ENCODE data around the gene LILRA2.
"Not testable (repeated sequence)": the region's sequence is repeated elsewhere in the genome, so short reads cannot be mapped to it uniquely, and the experiment has no call there.

LILRA2 gene

DNA sequence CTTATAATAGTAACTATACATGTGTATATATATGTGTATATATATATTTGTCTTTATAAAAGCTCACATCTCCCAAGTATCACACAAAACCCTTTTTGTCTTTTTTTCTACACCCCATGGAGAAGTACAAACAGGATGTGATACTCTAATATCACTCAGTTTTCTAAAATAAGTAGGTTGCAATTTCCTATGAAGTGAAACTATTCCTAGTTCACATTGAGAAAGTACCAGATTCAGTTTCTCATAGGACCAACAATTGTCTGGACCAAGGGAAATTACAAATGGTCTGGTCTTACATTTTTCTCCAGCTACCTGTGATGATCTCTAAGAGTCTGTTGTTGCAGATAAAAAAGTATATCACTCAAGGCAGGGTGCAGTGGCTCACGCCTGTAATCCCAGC, 38.8 kb downstream of the LILRA2 start:
- no peak for DNase-seq

DNA sequence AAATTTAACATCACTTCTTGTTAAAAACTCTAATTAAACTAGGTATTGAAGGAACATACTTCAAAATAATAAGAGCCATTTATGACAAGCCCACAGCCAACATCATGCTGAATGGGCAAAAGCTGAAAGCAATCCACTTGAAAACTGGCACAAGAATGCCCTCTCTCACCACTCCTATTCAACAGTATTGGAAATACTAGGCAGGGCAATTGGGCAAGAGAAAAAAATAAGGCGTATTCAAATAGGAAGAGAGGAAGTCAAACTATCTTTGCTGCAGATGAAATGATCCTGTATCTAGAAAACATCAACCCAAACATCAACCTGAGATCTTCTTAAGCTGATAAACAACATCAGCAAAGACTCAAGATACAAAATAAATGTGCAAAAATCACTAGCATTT, 41.1 kb downstream of the LILRA2 start:
- no peak for DNase-seq

DNA sequence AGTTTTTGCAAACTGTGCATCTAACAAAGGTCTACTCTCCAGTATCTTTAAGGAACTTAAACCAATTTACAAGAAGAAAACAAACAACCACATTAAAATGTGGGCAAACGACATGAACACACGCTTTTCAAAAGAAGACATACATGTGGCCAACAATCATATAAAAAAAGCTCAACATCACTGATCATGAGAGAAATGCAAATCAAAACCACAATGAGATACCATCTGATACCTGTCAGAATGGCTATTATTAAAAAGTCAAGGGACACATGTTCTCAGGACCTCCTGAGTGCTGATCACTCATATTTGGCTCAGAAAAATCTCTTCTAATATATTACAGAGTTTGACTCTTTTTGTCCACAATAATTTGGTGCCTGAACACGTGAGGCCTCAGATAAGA, 42.5 kb downstream of the LILRA2 start:
- no peak for DNase-seq

DNA sequence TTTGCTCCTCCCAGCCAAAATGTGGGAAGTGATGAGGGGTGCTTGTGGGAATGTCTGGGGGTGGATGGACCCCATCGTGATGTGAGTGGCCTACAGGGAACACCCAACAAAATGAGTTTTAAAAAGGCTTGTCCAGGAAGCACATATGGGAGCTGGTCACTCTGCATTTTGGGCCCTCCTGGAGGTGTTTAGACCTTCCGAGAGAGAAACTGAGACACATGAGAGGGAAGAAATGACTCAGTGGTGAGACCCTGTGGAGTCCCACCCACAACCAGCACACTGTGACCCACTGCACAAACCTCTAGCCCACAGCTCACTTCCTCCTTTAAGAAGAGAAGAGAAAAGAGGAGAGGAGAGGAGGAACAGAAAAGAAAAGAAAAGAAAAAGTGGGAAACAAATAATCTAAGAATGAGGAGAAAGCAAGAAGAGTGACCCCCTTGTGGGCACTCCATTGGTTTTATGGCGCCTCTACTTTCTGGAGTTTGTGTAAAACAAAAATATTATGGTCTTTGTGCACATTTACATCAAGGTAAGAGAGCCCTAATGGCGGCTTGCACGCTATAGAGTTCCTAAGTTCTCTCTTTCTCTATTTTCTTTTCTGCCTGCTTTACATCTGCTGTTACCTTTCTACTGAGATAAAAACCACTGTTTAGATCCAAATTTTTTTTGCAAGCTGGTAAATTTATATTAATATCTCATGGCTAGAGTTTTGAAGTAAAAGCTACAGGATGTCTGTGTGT, 43.4 kb downstream of the LILRA2 start:
- DNase-seq: no peak

DNA sequence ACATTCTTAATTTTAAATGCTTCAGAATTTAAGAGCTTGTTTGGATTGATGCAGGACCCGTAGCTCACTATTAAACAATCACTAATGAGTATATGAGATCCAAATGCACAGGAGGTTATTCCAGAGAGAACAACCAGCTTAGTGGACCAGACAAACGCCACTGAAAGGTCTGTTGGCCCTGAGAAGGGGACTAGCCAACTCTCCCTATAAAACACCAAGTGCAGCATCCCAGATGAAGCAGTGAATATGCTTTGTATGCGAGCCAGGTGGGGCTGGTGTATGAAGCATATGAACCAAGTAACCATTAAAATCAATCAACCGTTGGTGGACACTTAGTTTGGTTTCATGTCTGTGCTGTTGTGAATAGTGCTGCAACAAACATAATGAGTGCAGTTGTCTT, 46.9 kb downstream of the LILRA2 start:
- no peak for DNase-seq

DNA sequence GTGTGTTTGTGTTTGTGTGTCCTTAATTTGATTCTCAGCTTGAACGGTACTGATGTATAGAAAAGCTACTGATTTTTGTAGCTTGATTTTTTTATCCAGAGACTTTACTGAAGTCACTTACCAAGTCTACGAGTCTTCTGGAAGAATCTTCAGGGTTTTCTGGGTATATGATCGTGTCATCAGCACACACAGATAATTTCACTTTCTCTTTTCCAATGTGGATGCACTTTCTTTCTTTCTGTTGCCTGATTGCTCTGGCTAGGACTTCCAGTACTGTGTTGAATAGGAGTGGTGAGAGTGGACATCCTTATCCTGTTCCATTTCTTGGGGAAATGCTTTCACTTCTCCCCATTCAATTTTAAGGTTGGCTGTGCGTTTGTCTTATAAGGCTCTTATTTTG, 48.8 kb downstream of the LILRA2 start:
- DNase-seq: no peak

DNA sequence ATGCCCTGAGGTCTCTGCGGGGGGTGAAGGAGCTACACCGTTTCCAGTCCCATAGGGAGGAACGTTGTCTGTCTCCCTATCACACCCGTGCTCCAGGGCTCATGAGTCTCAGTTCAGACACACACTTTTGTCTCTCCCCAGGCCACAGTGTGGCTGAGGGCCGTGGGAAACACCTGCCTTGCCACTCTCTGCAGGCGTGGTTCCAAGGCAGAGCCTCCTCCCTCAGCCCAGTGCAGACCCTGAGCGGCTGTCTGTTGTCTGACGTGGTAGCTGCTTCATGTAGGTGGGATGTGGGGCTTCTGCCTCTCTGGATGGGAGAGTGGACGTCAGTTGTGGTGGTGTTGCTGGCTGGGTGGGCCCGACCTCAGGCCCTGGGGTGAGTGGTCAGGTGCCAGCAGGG, 50.6 kb downstream of the LILRA2 start:
- not testable (repeated sequence) for DNase-seq

DNA sequence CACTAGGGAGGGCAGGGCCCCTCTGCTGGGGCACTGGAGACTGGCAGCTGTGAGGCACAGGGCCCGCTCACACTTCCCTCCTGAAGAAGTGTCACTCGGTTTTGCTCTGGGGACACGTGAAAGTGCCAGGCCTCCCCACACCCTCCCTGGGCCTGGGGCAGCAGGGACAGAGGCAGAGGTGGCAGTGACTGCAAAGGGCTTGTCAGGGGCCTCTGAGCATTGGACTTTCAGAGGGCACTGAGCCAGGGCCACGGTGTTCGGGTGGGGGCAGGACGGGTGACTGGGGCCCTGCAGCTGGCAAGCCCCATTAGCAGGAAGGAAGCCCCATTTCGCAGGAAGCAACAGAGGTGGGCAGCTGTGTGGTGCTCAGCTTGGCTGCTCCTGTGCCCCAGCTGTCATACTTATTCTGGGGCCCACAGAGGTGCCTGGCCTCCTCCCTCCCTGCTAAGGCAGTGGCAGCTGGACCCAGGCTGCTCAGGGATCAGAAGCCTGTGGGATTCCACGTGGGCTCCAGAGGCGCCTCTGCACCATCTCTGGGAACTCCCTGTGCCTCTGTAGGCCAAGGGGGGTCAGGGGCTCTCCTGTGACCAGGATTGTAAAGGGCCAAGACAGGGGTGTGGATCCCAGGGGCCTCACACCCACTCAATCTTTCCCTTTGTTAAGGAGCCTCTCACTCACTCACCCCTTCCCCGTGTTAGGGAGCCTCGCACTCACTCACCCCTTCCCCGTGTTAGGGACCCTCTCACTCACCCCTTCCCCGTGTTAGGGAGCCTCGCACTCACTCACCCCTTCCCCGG, 51.5 kb downstream of the LILRA2 start:
- not testable (repeated sequence) for DNase-seq

DNA sequence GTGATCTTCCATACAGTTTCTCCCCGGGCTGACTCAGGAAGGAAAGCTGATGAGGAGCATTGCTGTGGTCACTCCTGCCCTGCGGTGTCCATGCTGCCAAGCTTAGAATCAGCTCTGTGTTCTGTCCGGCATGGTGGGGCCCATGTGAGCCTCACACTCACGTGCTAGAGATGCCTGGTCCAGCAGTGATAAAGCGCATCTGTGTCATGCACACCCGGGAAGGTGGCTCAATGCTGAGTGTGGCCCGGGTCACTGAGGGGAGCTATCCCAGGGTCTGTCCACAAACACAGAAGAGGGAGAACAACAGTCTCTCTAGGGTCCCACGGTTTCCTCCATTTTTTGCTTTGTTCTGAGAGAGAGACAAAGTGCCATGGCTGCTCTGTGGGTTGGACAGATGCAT, 53.2 kb downstream of the LILRA2 start:
- DNase-seq: no peak

DNA sequence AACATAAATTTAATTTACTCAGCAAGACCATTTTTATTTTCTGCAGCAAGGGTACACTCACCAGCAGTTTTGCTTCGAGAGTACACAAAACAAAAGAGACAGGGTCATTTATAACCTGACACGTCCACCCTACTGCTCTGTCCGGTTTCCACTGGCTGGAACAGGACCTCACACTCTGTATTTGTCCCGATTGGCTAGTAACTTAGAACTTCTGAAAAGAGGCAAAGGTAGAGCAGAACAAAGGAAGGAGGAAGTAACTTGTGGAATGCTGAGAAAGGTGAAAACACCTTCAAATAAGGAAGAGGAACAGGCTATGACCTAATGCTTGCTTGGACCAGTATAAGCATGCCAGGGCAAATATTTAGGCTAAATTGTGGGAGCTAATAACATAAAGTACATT, 54.3 kb downstream of the LILRA2 start:
- not testable (repeated sequence) for DNase-seq

DNA sequence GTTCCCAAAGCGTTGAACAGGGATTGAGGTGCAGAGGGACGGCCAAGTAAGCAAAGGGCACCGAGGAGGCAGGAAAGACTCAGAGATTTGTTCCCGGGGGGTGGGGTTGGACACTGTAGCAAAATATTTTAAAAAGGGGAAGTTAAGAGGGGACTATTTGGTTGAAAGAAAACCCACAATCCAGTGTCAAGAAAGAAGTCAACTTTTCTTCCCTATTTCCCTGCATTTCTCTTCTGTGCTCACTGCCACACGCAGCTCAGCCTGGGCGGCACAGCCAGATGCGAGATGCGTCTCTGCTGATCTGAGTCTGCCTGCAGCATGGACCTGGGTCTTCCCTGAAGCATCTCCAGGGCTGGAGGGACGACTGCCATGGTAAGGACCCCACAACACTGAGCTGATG, 56.7 kb downstream of the LILRA2 start, which contains the start of gene LILRB1:
TSS of gene LILRB1 (plus strand) at position 223 of the 400 bp plus-strand sequence. CDS start 590 bp downstream, outside the sequence.
- DNase-seq: not testable (repeated sequence)

DNA sequence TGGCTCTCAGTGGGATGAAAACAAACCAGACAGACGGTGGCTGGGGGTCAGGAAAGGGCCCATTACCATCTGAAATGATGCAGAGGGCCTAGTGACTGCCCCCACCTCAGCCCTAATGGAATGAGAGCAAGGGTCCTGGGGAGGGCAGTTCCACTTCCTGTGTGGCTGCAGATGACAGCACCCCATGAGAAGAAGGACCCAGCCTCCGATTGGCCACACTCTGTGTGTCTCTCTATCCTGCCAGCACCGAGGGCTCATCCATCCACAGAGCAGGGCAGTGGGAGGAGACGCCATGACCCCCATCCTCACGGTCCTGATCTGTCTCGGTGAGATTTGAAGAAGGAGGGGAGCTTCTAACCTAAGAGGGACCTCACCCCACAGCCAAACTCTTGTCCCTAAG, 57.2 kb downstream of the LILRA2 start:
- no peak for DNase-seq

DNA sequence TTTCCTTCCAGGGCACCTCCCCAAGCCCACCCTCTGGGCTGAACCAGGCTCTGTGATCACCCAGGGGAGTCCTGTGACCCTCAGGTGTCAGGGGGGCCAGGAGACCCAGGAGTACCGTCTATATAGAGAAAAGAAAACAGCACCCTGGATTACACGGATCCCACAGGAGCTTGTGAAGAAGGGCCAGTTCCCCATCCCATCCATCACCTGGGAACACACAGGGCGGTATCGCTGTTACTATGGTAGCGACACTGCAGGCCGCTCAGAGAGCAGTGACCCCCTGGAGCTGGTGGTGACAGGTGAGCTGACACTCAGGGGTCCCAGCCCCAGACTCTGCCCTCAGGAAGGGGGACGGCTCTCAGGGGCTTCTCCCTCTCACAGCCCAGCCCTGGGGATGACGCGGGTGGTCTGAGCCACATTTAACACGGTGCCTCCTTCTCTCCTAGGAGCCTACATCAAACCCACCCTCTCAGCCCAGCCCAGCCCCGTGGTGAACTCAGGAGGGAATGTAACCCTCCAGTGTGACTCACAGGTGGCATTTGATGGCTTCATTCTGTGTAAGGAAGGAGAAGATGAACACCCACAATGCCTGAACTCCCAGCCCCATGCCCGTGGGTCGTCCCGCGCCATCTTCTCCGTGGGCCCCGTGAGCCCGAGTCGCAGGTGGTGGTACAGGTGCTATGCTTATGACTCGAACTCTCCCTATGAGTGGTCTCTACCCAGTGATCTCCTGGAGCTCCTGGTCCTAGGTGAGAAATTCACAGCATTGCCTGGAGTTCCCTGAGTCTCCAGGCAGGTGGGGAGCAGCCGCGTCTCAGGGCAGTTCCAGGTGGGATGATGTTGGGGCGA, 58.1 kb downstream of the LILRA2 start:
- not testable (repeated sequence) for DNase-seq

DNA sequence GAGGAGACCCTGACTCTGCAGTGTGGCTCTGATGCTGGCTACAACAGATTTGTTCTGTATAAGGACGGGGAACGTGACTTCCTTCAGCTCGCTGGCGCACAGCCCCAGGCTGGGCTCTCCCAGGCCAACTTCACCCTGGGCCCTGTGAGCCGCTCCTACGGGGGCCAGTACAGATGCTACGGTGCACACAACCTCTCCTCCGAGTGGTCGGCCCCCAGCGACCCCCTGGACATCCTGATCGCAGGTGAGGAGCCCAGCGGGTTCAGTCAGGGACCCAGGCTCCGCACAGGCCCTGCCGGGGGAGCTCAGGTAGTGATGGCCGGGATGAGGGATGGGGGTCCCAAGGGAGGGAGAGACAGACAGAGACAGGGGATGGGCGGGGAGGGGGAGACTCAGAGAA, 58.9 kb downstream of the LILRA2 start:
- not testable (repeated sequence) for DNase-seq

DNA sequence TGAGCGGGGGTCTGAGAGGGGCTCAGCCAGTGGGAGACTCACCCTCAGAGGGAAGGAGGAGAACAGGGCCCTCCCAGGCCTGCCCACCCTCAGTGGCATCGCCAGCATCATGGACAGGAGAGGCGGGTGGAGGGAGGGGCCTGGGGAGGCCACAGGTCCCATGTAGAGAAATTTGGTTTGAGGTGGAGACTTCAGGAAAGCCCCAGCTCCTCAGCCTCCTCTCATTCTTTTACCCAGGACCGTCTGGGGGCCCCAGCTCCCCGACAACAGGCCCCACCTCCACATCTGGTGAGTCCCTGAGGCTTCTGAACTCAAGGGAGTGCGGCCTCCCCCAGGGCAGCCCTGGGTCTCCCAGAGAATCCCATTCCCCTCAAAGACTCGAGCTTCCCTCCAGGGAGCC, 59.8 kb downstream of the LILRA2 start:
- no peak for DNase-seq

DNA sequence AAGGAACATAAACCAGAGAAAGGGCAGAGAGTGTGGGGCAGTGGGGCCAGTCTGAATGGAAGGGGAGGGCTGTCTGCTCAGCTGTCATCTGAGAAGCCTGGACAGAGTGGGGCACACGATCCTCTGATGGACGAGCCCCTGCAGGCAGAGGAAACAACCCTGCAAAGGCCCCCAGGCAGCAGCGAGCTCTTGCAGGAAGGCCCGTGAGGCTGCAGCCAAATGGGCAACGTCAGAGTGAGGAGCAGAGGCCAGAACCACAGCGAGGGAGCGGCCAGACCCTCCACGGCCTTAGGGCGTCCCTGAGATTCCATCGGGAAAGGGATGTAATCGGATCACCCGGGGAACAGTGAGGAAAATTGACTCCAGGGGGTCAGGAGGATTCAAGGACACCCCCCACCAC, 62.5 kb downstream of the LILRA2 start:
- DNase-seq: not testable (repeated sequence)

DNA sequence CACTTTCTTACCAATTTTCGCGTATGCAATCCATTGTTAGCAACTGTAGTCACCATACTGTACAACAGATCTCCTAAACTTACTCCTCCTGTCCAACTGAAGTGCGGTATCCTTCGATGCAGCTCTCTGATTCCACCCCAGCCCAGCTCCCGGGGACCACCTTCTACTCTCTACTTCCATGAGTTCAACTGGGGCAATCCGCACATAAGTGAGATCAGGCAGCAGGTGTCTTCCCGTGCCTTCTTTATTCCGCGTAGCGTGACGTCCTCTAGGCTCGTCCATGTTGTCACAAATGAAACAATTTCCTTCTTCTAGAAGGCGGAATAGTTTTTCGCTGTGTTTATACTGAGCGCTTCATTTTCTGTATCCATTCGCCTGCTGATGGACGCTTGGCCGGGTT, 65.1 kb downstream of the LILRA2 start:
- DNase-seq: no peak

Measured in NCI-H1930 (cell line).